Natural killer cell (primary cell): ENCODE measurements around the gene PHF1. TPM values are rescaled to one million over a fixed set of nuclear protein-coding genes. Genes with fewer than 3 reads are reported as not detected.

Experiments
- ATAC-seq, 3 donors: fragments of 150-1000 bp in 2 of 3; fragments of 200-7000 bp in 1 of 3; cut with Tn5 transposase; 1 replicate in 1 of 3; 2 replicates in 2 of 3; pipeline ENCODE4 v1.10.0; 2021; ENCODE audit warnings: mild to moderate bottlenecking in 2 of 3, moderate library complexity in 2 of 3
- DNase-seq, 2 donors: peaks; one replicate each; pipeline versions ENCODE4 v3.0.0 to v3.0.0-alpha.2; 2013 to 2021; ENCODE audit warnings: mixed read lengths in 1 of 2
- H3K27ac ChIP-seq: one replicate; pipeline ENCODE4 v1.5.1; 2013; ENCODE audit warnings: mild to moderate bottlenecking, low read length
- H3K27me3 ChIP-seq: one replicate; pipeline ENCODE4 v1.6.1; 2013; ENCODE audit warnings: low read length; ENCODE audit not compliant: control insufficient read depth, insufficient read depth
- H3K36me3 ChIP-seq: one replicate; pipeline ENCODE4 v1.6.1; 2013; ENCODE audit warnings: low read length; ENCODE audit not compliant: control insufficient read depth, insufficient read depth
- H3K4me1 ChIP-seq: one replicate; pipeline ENCODE4 v1.6.1; 2013; ENCODE audit warnings: low read length; ENCODE audit not compliant: control insufficient read depth, insufficient read depth
- H3K4me3 ChIP-seq: one replicate; pipeline ENCODE4 v1.5.1; 2013; ENCODE audit warnings: low read length
- H3K9me3 ChIP-seq: one replicate; pipeline ENCODE4 v1.6.1; 2013; ENCODE audit warnings: low read length; ENCODE audit not compliant: control insufficient read depth, insufficient read depth
- H3K27ac Mint-ChIP-seq, 2 donors: one replicate each; pipeline ENCODE4 v1.8.0; 2022; ENCODE audit warnings: mild to moderate bottlenecking in 2 of 2, mixed read lengths in 2 of 2, moderate library complexity in 1 of 2
- H3K27me3 Mint-ChIP-seq, 2 donors: one replicate each; pipeline ENCODE4 v1.8.0; 2022; ENCODE audit warnings: low read depth in 2 of 2, mixed read lengths in 2 of 2
- H3K36me3 Mint-ChIP-seq: one replicate; pipeline ENCODE4 v1.8.0; 2022; ENCODE audit warnings: mixed read lengths
- H3K4me1 Mint-ChIP-seq, 2 donors: one replicate each; pipeline ENCODE4 v1.8.0; 2022; ENCODE audit warnings: mixed read lengths in 2 of 2
- H3K4me3 Mint-ChIP-seq: one replicate; pipeline ENCODE4 v1.8.0; 2022; ENCODE audit warnings: mild to moderate bottlenecking, moderate library complexity, mixed read lengths
- H3K9me3 Mint-ChIP-seq, 2 donors: one replicate each; pipeline ENCODE4 v1.8.0; 2022; ENCODE audit warnings: mixed read lengths in 2 of 2
- WGBS: methylation state at CpG from one replicate; pipeline ENCODE4 v1.1.7; 2013; ENCODE audit warnings: missing lambda C conversion rate; ENCODE audit not compliant: insufficient coverage; 5-methylcytosine and 5-hydroxymethylcytosine counted together
- intact Hi-C: fragments of 100-400 bp; cut with micrococcal nuclease; formaldehyde crosslinking; loops from one replicate; pipeline ENCODE4 v1.14.2; 2022
- total RNA-seq, 4 donors: library from RNA; stranded (reverse); fragments of 120-200 nt in 1 of 4; gene quantifications; one replicate each; pipeline versions ENCODE4 v1.2.3 to v1.2.4, GENCODE V29; 2013 to 2022
- TF ChIP-seq, protein P1 (sequence below): fragments of 200-600 bp; IDR thresholded peaks from one replicate; pipeline ENCODE4 v1.8.0; 2022; ENCODE audit warnings: antibody characterized with exemption

The PHF1 gene
- total RNA-seq, 3 donors from 2014 or later (not counting 1 experiment from before 2014, with no cell fraction given): 262 to 392 (median 322) TPM

DNA sequence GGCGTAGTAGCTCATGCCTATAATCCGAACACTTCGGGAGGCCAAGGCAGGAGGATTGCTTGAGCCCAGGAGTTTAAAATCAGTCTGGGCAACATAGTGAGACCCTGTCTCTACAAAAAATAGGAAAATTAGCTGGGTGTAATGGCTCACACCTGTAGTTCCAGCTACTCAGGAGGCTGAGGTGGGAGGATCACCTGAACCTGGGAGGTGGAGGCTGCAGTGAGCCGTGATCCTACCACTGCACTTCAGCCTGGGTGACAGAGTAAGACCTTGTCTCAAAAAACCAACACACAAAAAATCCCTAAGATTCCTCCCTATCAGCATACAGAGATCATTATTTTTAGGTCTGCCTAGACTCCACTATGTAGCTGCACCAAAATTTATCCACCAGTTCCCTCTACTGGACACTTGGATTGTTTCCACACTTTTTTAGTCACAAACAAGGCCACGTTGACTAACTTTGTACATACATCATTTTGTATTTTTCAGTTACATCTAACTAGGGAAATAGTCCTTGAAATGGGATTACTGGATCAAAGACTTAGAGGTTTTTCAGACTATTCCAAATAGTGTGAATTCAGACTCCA is 3.6 kb upstream of the PHF1 start:
- Histone ChIP-seq H3K27ac (no peak overlapping the region), H3K36me3 (peaks cover under 1% of the 10 kb centered on the region), H3K9me3 (no peaks in the 10 kb centered on the region), H3K4me3 (no peak overlapping the region), H3K27me3 (no peaks in the 10 kb centered on the region), H3K4me1 (peaks cover 34% of the 10 kb centered on the region)
- Mint-ChIP-seq H3K4me1 (peaks cover 18 to 20% of the 10 kb centered on the region in 2 donors), H3K36me3 (no peaks in the 10 kb centered on the region), H3K27me3 (no peaks in the 10 kb centered on the region), H3K9me3 (no peaks in the 10 kb centered on the region), H3K4me3 (no peak overlapping the region), H3K27ac (peak overlapping the region in 1 of 2 donors; percentile 100)
- TF ChIP-seq, protein P1, sequence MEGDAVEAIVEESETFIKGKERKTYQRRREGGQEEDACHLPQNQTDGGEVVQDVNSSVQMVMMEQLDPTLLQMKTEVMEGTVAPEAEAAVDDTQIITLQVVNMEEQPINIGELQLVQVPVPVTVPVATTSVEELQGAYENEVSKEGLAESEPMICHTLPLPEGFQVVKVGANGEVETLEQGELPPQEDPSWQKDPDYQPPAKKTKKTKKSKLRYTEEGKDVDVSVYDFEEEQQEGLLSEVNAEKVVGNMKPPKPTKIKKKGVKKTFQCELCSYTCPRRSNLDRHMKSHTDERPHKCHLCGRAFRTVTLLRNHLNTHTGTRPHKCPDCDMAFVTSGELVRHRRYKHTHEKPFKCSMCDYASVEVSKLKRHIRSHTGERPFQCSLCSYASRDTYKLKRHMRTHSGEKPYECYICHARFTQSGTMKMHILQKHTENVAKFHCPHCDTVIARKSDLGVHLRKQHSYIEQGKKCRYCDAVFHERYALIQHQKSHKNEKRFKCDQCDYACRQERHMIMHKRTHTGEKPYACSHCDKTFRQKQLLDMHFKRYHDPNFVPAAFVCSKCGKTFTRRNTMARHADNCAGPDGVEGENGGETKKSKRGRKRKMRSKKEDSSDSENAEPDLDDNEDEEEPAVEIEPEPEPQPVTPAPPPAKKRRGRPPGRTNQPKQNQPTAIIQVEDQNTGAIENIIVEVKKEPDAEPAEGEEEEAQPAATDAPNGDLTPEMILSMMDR: no peak
- WGBS: 85% methylated on average over 5 of the region's 5 CpGs
- ATAC-seq: no peak
- intact Hi-C loops: no loop called here
- peak in 1 of 2 donors; percentile 51 for DNase-seq

DNA sequence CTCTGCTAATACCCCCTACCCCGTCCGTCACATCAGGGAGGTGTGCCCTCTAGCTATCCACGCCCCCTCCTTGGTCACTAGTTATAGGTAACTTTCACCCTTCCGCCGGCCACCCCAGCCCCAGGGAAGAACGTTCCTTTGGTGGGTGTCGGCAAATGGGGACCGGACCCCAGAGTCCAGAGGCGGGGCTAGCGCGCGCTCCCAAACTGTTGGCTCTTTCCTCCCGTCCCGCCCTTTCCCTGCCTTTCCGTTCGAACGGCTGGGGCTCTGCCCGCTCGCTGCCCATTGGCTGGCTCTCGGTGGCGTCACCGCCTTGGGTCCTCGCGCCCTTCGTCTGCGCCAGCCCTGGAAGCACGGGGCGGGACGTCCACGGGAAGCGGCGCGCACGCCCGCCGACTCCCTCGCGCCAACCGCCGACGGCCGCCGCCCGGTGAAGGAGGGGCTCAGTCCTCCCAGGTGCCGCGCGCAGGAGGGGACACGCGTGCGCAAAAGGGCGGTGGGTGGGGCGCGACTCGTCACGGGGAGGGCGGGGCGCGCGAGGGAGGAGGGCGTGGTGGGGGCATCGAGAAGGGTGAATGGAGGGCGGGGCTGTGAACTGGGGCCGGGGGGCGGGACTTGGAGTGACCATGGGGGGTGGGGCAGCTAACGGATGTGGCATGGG is 634 bp upstream of the PHF1 start:
- ATAC-seq: peak; percentile 69 to 86 (median 74)
- H3K36me3 Mint-ChIP-seq: no peaks in the 10 kb centered on the region
- Histone ChIP-seq H3K27ac (peak overlapping the region; percentile 98), H3K4me3 (peak overlapping the region; percentile 84), H3K4me1 (peaks cover 54% of the 10 kb centered on the region), H3K9me3 (no peaks in the 10 kb centered on the region), H3K36me3 (peaks cover 28% of the 10 kb centered on the region), H3K27me3 (no peaks in the 10 kb centered on the region)
- H3K9me3 Mint-ChIP-seq: no peaks in the 10 kb centered on the region
- intact Hi-C loops: loop anchor here (1.0 to 5.0 kb wide), 6 partner anchors 8 to 208 kb away; partner anchors contain the start of genes CUTA, HSD17B8, KIFC1 and RXRB
- peak; percentile 95 to 98 for DNase-seq
- peaks cover 38 to 48% of the 10 kb centered on the region in 2 donors for H3K4me1 Mint-ChIP-seq
- H3K27me3 Mint-ChIP-seq: no peaks in the 10 kb centered on the region
- peak overlapping the region; percentile 100 for H3K27ac Mint-ChIP-seq
- WGBS: under 1% methylated on average over 62 of the region's 65 CpGs
- peak overlapping the region; percentile 92 for H3K4me3 Mint-ChIP-seq
- TF ChIP-seq, protein P1: no peak

DNA sequence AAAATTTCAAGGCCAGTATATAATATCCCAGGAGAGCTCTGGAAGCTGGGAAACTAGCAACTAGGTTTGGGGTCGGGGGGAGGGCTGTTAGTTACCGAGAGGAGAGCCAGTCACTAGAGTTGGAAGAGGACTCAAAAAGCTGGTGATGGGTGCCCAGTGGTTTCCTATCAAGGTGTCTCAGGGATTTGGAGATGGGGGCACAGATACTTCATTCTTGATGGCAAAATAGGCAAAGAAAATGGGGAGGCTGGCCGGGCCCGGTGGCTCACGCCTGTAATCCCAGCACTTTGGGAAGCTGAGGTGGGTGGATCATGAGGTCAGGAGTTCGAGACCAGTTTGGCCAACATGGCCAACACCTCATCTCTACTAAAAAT is 805 bp downstream of the PHF1 start:
- H3K36me3 Mint-ChIP-seq: no peaks in the 10 kb centered on the region
- no peaks in the 10 kb centered on the region for H3K27me3 Mint-ChIP-seq
- H3K9me3 ChIP-seq: no peaks in the 10 kb centered on the region
- WGBS: 65% methylated on average over 6 of the region's 6 CpGs
- TF ChIP-seq, protein P1: no peak
- H3K4me1 Mint-ChIP-seq: peaks cover 51 to 63% of the 10 kb centered on the region in 2 donors
- H3K9me3 Mint-ChIP-seq: no peaks in the 10 kb centered on the region
- peak overlapping the region; percentile 97 for H3K27ac ChIP-seq
- peak overlapping the region; percentile 86 for H3K4me3 Mint-ChIP-seq
- ATAC-seq (no peak), DNase-seq (no peak)
- no peaks in the 10 kb centered on the region for H3K27me3 ChIP-seq
- peak overlapping the region; percentile 100 for H3K27ac Mint-ChIP-seq
- H3K36me3 ChIP-seq: peaks cover 41% of the 10 kb centered on the region
- H3K4me3 ChIP-seq: peak overlapping the region; percentile 57
- H3K4me1 ChIP-seq: peaks cover 56% of the 10 kb centered on the region
- intact Hi-C loops: loop anchor here (2.0 to 5.0 kb wide), 2 partner anchors 15 to 209 kb away; partner anchors contain the start of genes HSD17B8, RXRB and SLC39A7
